Breast epithelium (tissue), 4 donors: Measurements from ENCODE around the gene TRPV6. TPM values are rescaled to one million over a fixed set of nuclear protein-coding genes. Genes with fewer than 3 reads are reported as not detected.

Experiments
- DNase-seq, 2 donors: peaks; one replicate each; pipeline ENCODE4 v3.0.0-alpha.2; 2019; ENCODE audit warnings: low spot score in 2 of 2
- H3K27ac ChIP-seq, 2 donors: fragments of 200-600 bp; sonication (generic) in 1 of 2; one replicate each; pipeline ENCODE4 v1.5.1; 2016 to 2019; ENCODE audit warnings: mild to moderate bottlenecking in 1 of 2
- H3K27me3 ChIP-seq, 2 donors: fragments of 200-600 bp; sonication (generic) in 1 of 2; one replicate each; pipeline versions ENCODE4 v1.5.1 to v1.6.0; 2017 to 2019; ENCODE audit warnings: control low read depth in 1 of 2, mild to moderate bottlenecking in 1 of 2
- H3K36me3 ChIP-seq: fragments of 200-600 bp; one replicate; pipeline ENCODE4 v1.5.1; 2019
- H3K4me1 ChIP-seq, 2 donors: fragments of 200-600 bp; sonication (generic); one replicate each; pipeline ENCODE4 v1.5.1; 2016 to 2019; ENCODE audit warnings: control low read depth in 1 of 2
- H3K4me3 ChIP-seq, 3 donors: fragments of 200-600 bp; sonication (generic); 1 replicate in 2 of 3; 2 replicates in 1 of 3; pipeline ENCODE4 v1.5.1; 2016 to 2019; ENCODE audit warnings: mild to moderate bottlenecking in 3 of 3, moderate library complexity in 2 of 3
- H3K9me3 ChIP-seq, 2 donors: fragments of 200-600 bp; sonication (generic) in 1 of 2; one replicate each; pipeline ENCODE4 v1.5.1; 2016 to 2019; ENCODE audit warnings: control low read depth in 1 of 2
- CTCF ChIP-seq, 3 donors: fragments of 450-650 bp; IDR thresholded peaks; one replicate each; pipeline ENCODE4 v1.5.1; 2016 to 2017; ENCODE audit warnings: antibody characterized with exemption in 3 of 3, mild to moderate bottlenecking in 3 of 3, moderate library complexity in 3 of 3
- POLR2A ChIP-seq: fragments of 450-650 bp; IDR thresholded peaks from one replicate; pipeline ENCODE4 v1.6.1; 2016; ENCODE audit warnings: antibody characterized with exemption, mild to moderate bottlenecking, moderate library complexity
- POLR2AphosphoS5 ChIP-seq, 3 donors: sonication (generic); formaldehyde crosslinking; IDR thresholded peaks; one replicate each; pipeline ENCODE4 v1.6.1; 2017; ENCODE audit warnings: antibody characterized with exemption in 3 of 3
- intact Hi-C: fragments of 100-400 bp; cut with DNase I; formaldehyde crosslinking; loops from one replicate; pipeline ENCODE4 v1.15.1; 2023; ENCODE audit warnings: low total_unique reads
- total RNA-seq, 3 donors: library from RNA; depleted of rRNA; stranded (reverse); fragments of >200 nt; gene quantifications; one replicate each; pipeline ENCODE4 v1.1.0, GENCODE V29; 2016

TRPV6 gene
- total RNA-seq, 3 donors from 2014 or later, result under 0.01 to 19.8 (median 13.4) TPM

GRCh38 chr7:142892951-142893350, 7.4 kb upstream of the TRPV6 start:
- H3K27me3 ChIP-seq, result no peaks in the 10 kb centered on the region
- intact Hi-C loops, result no loop called here
- no peaks in the 10 kb centered on the region for H3K36me3 ChIP-seq
- DNase-seq, result no peak
- H3K9me3 ChIP-seq, result no peaks in the 10 kb centered on the region
- H3K27ac ChIP-seq, result no peak overlapping the region
- H3K4me1 ChIP-seq, result no peaks in the 10 kb centered on the region
- TF ChIP-seq POLR2A (no peak), CTCF (IDR thresholded peaks at IDR 0.05) (no peak), POLR2AphosphoS5 (IDR thresholded peaks at IDR 0.05) (no peak)
- no peak overlapping the region for H3K4me3 ChIP-seq

GRCh38 chr7:142891490-142892082, 6.0 kb upstream of the TRPV6 start:
- intact Hi-C loops, result no loop called here
- no peaks in the 10 kb centered on the region for H3K4me1 ChIP-seq
- H3K27me3 ChIP-seq, result no peaks in the 10 kb centered on the region
- TF ChIP-seq CTCF (IDR thresholded peaks at IDR 0.05) (no peak), POLR2A (no peak), POLR2AphosphoS5 (IDR thresholded peaks at IDR 0.05) (no peak)
- H3K9me3 ChIP-seq, result no peaks in the 10 kb centered on the region
- no peak overlapping the region for H3K27ac ChIP-seq
- no peak overlapping the region for H3K4me3 ChIP-seq
- no peaks in the 10 kb centered on the region for H3K36me3 ChIP-seq
- DNase-seq, result no peak

GRCh38 chr7:142890874-142891485, 5.4 kb upstream of the TRPV6 start:
- H3K27me3 ChIP-seq, result no peaks in the 10 kb centered on the region
- H3K4me1 ChIP-seq, result no peaks in the 10 kb centered on the region
- H3K9me3 ChIP-seq, result no peaks in the 10 kb centered on the region
- H3K36me3 ChIP-seq, result no peaks in the 10 kb centered on the region
- TF ChIP-seq CTCF (IDR thresholded peaks at IDR 0.05) (no peak), POLR2AphosphoS5 (IDR thresholded peaks at IDR 0.05) (no peak), POLR2A (no peak)
- H3K4me3 ChIP-seq, result no peak overlapping the region
- intact Hi-C loops, result no loop called here
- no peak for DNase-seq
- no peak overlapping the region for H3K27ac ChIP-seq

GRCh38 chr7:142889816-142890215, 4.3 kb upstream of the TRPV6 start:
- no peak for TF ChIP-seq CTCF (IDR thresholded peaks at IDR 0.05)
- TF ChIP-seq POLR2AphosphoS5 (IDR thresholded peaks at IDR 0.05), result no peak
- no peak for TF ChIP-seq POLR2A
- no peaks in the 10 kb centered on the region for H3K36me3 ChIP-seq
- DNase-seq, result no peak

GRCh38 chr7:142887282-142888015, 1.9 kb upstream of the TRPV6 start:
- DNase-seq, result no peak
- H3K9me3 ChIP-seq, result no peaks in the 10 kb centered on the region
- no peaks in the 10 kb centered on the region for H3K36me3 ChIP-seq
- no peaks in the 10 kb centered on the region for H3K27me3 ChIP-seq
- H3K4me1 ChIP-seq, result no peaks in the 10 kb centered on the region
- peak overlapping the region in 1 of 2 donors; percentile 75 for H3K27ac ChIP-seq
- H3K4me3 ChIP-seq, result no peak overlapping the region
- TF ChIP-seq CTCF (IDR thresholded peaks at IDR 0.05), result no peak
- TF ChIP-seq POLR2A, result no peak
- TF ChIP-seq POLR2AphosphoS5 (IDR thresholded peaks at IDR 0.05), result no peak
- intact Hi-C loops, result loop anchor here (2.0 kb wide), 1 partner anchor 13 kb away; no protein-coding TSS in a partner anchor

More at GRCh38 chr7:142889816-142890215, 4.3 kb upstream of the TRPV6 start:
- Histone ChIP-seq H3K4me1 (no peaks in the 10 kb centered on the region), H3K9me3 (no peaks in the 10 kb centered on the region), H3K4me3 (no peak overlapping the region), H3K27ac (no peak overlapping the region), H3K27me3 (no peaks in the 10 kb centered on the region)
- intact Hi-C loops, result loop anchor here (2.0 kb wide), 1 partner anchor 15 kb away; no protein-coding TSS in a partner anchor
